ENCODE results near the gene DNAJC15.

DNA sequence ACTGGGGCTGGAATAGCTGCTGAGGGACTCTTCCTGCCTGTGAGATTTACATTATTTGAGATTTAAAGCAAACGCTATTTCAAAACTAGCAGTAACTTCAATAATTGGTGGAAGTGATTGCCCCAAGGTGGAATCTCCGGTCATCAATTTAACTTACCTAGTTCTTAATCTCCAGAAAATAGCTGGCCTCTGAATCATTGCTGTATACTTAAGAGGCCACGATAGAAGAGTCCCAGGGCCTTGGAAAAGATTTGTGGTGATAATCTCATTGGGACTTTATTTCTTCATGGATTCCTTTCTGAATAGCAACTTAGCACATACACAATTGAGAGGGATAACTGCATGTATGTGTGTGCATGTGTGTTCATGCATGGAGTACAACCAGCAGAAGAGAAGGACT lies 120.2 kb downstream of the DNAJC15 start:
- TF ChIP-seq, protein P1, sequence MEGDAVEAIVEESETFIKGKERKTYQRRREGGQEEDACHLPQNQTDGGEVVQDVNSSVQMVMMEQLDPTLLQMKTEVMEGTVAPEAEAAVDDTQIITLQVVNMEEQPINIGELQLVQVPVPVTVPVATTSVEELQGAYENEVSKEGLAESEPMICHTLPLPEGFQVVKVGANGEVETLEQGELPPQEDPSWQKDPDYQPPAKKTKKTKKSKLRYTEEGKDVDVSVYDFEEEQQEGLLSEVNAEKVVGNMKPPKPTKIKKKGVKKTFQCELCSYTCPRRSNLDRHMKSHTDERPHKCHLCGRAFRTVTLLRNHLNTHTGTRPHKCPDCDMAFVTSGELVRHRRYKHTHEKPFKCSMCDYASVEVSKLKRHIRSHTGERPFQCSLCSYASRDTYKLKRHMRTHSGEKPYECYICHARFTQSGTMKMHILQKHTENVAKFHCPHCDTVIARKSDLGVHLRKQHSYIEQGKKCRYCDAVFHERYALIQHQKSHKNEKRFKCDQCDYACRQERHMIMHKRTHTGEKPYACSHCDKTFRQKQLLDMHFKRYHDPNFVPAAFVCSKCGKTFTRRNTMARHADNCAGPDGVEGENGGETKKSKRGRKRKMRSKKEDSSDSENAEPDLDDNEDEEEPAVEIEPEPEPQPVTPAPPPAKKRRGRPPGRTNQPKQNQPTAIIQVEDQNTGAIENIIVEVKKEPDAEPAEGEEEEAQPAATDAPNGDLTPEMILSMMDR (IDR thresholded peaks at IDR 0.05) = no peak
- TF ChIP-seq POLR2AphosphoS5 (IDR thresholded peaks at IDR 0.05; ENCODE audit: low read depth, low read length) = no peak
- TF ChIP-seq, protein P2, sequence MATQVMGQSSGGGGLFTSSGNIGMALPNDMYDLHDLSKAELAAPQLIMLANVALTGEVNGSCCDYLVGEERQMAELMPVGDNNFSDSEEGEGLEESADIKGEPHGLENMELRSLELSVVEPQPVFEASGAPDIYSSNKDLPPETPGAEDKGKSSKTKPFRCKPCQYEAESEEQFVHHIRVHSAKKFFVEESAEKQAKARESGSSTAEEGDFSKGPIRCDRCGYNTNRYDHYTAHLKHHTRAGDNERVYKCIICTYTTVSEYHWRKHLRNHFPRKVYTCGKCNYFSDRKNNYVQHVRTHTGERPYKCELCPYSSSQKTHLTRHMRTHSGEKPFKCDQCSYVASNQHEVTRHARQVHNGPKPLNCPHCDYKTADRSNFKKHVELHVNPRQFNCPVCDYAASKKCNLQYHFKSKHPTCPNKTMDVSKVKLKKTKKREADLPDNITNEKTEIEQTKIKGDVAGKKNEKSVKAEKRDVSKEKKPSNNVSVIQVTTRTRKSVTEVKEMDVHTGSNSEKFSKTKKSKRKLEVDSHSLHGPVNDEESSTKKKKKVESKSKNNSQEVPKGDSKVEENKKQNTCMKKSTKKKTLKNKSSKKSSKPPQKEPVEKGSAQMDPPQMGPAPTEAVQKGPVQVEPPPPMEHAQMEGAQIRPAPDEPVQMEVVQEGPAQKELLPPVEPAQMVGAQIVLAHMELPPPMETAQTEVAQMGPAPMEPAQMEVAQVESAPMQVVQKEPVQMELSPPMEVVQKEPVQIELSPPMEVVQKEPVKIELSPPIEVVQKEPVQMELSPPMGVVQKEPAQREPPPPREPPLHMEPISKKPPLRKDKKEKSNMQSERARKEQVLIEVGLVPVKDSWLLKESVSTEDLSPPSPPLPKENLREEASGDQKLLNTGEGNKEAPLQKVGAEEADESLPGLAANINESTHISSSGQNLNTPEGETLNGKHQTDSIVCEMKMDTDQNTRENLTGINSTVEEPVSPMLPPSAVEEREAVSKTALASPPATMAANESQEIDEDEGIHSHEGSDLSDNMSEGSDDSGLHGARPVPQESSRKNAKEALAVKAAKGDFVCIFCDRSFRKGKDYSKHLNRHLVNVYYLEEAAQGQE (IDR thresholded peaks at IDR 0.05; ENCODE audit: insufficient read depth in 1 of 2, low read depth in 2 of 2, low read length in 1 of 2) = no peak

All from Panc1 (cell line).